ENCODE measurements around the gene PCCA.

The PCCA gene

DNA sequence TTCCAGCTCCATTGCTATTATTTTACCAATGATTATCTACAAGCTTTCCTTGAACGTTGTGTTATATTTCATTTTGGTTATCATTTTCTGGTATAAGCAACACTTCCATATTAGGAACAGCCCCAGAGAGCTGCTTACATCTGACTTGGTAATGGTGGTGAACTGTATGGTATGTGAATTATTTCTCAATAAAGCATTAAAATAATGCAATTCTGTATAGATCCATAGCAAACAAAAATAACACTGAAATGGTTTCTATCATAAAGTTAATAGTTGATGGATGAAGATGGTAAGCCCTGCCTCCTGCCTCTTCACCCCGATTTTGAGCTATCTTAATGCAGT, 472.2 kb downstream of the PCCA start:
- Histone ChIP-seq H3K36me3 (ENCODE audit: insufficient read depth, low read length) (no peaks in the 10 kb centered on the region), H3K79me2 (ENCODE audit: insufficient read depth, low read length) (no peaks in the 10 kb centered on the region), H3K9me3 (ENCODE audit: low read length) (no peaks in the 10 kb centered on the region), H3K4me3 (ENCODE audit: low read depth, low read length, poor library complexity, severe bottlenecking) (no peak overlapping the region), H2AFZ (ENCODE audit: low read length) (no peak overlapping the region), H3K9ac (ENCODE audit: low read length) (no peak overlapping the region), H4K20me1 (ENCODE audit: insufficient read depth, low read length) (no peaks in the 10 kb centered on the region), H3F3A (ENCODE audit: insufficient read depth, low read length) (no peaks in the 10 kb centered on the region), H3K27ac (ENCODE audit: low read depth, low read length, poor library complexity, severe bottlenecking) (no peak overlapping the region), H3K4me2 (ENCODE audit: low read length) (no peak overlapping the region), H3K27me3 (ENCODE audit: insufficient read depth, low read length) (no peaks in the 10 kb centered on the region; the same call in 1 of the 2 replicates), H3K9me2 (ENCODE audit: low read depth, low read length) (no peaks in the 10 kb centered on the region), H3K4me1 (ENCODE audit: insufficient read depth, low read length, severe bottlenecking) (no peaks in the 10 kb centered on the region)
- TF ChIP-seq EZH2 (IDR thresholded peaks at IDR 0.05; ENCODE audit: borderline replicate concordance, low read length) = no peak
- TF ChIP-seq, protein P1, sequence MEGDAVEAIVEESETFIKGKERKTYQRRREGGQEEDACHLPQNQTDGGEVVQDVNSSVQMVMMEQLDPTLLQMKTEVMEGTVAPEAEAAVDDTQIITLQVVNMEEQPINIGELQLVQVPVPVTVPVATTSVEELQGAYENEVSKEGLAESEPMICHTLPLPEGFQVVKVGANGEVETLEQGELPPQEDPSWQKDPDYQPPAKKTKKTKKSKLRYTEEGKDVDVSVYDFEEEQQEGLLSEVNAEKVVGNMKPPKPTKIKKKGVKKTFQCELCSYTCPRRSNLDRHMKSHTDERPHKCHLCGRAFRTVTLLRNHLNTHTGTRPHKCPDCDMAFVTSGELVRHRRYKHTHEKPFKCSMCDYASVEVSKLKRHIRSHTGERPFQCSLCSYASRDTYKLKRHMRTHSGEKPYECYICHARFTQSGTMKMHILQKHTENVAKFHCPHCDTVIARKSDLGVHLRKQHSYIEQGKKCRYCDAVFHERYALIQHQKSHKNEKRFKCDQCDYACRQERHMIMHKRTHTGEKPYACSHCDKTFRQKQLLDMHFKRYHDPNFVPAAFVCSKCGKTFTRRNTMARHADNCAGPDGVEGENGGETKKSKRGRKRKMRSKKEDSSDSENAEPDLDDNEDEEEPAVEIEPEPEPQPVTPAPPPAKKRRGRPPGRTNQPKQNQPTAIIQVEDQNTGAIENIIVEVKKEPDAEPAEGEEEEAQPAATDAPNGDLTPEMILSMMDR (IDR thresholded peaks at IDR 0.05; ENCODE audit: low read length) = no peak

DNA sequence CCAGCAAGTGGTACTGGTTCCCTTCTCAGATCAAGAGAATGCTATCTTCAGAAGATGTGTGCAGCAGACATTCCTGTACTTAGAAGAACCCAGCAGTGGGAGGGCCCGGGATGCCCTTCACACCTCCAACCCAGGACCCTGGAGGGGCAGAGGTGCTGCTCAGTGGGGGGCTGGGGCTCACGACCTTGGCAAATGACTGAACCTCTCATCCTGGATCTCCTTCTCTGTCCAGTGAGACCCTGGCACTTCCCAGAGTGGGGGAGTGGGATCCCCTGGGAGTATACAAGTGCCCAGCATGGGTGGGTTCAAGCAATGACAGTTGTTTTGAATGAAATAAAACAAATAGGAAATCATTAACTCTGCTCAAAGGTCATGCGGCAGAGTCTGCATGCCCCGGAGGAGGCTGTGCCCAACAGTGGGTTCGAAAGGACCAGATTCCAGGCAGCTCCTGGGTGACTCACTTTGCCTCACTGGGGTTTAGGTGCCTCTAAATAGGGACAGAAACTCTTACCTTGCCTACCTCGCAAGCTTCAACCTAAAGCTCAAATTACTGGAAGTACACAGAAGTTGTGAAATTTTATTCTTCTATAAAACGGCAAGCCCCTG, 472.8 kb downstream of the PCCA start:
- no peaks in the 10 kb centered on the region for H3K4me1 ChIP-seq (ENCODE audit: insufficient read depth, low read length, severe bottlenecking)
- H2AFZ ChIP-seq (ENCODE audit: low read length) = no peak overlapping the region

DNA sequence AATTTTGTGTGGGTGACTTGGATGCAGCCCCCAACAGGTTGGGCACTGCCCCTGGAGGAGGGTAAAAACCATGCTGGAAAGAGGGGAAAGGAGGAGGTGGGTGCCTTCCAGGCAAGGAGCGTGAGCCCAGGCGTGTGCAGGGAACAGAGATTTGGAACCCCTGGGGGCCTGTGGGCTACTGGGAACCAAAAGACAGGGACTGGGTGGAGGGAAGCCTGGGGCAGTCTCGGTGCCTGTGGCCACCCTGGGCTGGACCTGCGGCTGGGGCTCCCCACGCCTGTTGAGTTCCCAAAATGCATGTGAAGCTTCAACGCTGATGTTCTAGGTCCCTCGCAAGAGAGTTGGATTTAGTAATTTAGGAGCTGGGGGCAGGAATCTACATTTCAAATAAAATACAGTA, 474.9 kb downstream of the PCCA start:
- Histone ChIP-seq H3K36me3 (ENCODE audit: insufficient read depth, low read length) (no peaks in the 10 kb centered on the region), H3K9me3 (ENCODE audit: low read length) (no peaks in the 10 kb centered on the region), H3K27ac (ENCODE audit: low read depth, low read length, poor library complexity, severe bottlenecking) (no peak overlapping the region), H3K4me1 (ENCODE audit: insufficient read depth, low read length, severe bottlenecking) (no peaks in the 10 kb centered on the region), H3K9me2 (ENCODE audit: low read depth, low read length) (no peaks in the 10 kb centered on the region), H3F3A (ENCODE audit: insufficient read depth, low read length) (no peaks in the 10 kb centered on the region), H3K27me3 (ENCODE audit: insufficient read depth, low read length) (no peaks in the 10 kb centered on the region; the same call in 1 of the 2 replicates), H2AFZ (ENCODE audit: low read length) (no peak overlapping the region), H3K79me2 (ENCODE audit: insufficient read depth, low read length) (no peaks in the 10 kb centered on the region), H3K4me3 (ENCODE audit: low read depth, low read length, poor library complexity, severe bottlenecking) (no peak overlapping the region), H3K4me2 (ENCODE audit: low read length) (no peak overlapping the region), H3K9ac (ENCODE audit: low read length) (no peak overlapping the region), H4K20me1 (ENCODE audit: insufficient read depth, low read length) (no peaks in the 10 kb centered on the region)
- TF ChIP-seq, protein P1 (IDR thresholded peaks at IDR 0.05; ENCODE audit: low read length) = no peak
- no peak for TF ChIP-seq EZH2 (IDR thresholded peaks at IDR 0.05; ENCODE audit: borderline replicate concordance, low read length)

More for the DNA sequence above, 472.8 kb downstream of the PCCA start:
- Histone ChIP-seq H4K20me1 (ENCODE audit: insufficient read depth, low read length) (no peaks in the 10 kb centered on the region), H3K4me3 (ENCODE audit: low read depth, low read length, poor library complexity, severe bottlenecking) (no peak overlapping the region), H3K4me2 (ENCODE audit: low read length) (no peak overlapping the region), H3F3A (ENCODE audit: insufficient read depth, low read length) (no peaks in the 10 kb centered on the region), H3K79me2 (ENCODE audit: insufficient read depth, low read length) (no peaks in the 10 kb centered on the region), H3K36me3 (ENCODE audit: insufficient read depth, low read length) (no peaks in the 10 kb centered on the region), H3K9me3 (ENCODE audit: low read length) (no peaks in the 10 kb centered on the region), H3K9ac (ENCODE audit: low read length) (no peak overlapping the region), H3K9me2 (ENCODE audit: low read depth, low read length) (no peaks in the 10 kb centered on the region), H3K27ac (ENCODE audit: low read depth, low read length, poor library complexity, severe bottlenecking) (no peak overlapping the region), H3K27me3 (ENCODE audit: insufficient read depth, low read length) (no peaks in the 10 kb centered on the region; the same call in 1 of the 2 replicates)
- TF ChIP-seq, protein P1 (IDR thresholded peaks at IDR 0.05; ENCODE audit: low read length) = no peak
- no peak for TF ChIP-seq EZH2 (IDR thresholded peaks at IDR 0.05; ENCODE audit: borderline replicate concordance, low read length)

Measured in OCI-LY1 (cell line).